Endothelial cell of umbilical vein (primary cell): Measurements from ENCODE around the gene UBA52. TPM values are rescaled to one million over a fixed set of nuclear protein-coding genes. Genes with fewer than 3 reads are reported as not detected.
"Not testable (repeated sequence)": the region's sequence is repeated elsewhere in the genome, so short reads cannot be mapped to it uniquely, and the experiment has no call there.

ENCODE experiments used
- BruUV-seq: library from RNA; stranded (reverse); fragments of 400-500 nt; replicated peaks from 2 replicates; lab custom pipeline; 2021; lab: Mats Ljungman, UMichigan
- CTCF ChIA-PET: fragments of 300-600, 350-600 bp; sonication (Branson Sonifier 250); formaldehyde crosslinking; loops from one replicate; lab custom pipeline; 2021; ENCODE audit warnings: antibody characterized with exemption, inconsistent platforms; lab: Charles Lee
- POLR2A ChIA-PET: fragments of 300-600, 350-600 bp; sonication (Branson Sonifier 250); formaldehyde crosslinking; loops from one replicate; lab custom pipeline; 2021; ENCODE audit warnings: antibody characterized with exemption, inconsistent platforms; lab: Charles Lee
- DNase-seq: peaks from one replicate; pipeline ENCODE4 v3.0.0-alpha.2; 2011; ENCODE audit warnings: low read depth, low spot score
- FAIRE-seq: peaks from 2 replicates; lab custom pipeline; 2011; peaks lifted over from hg19 to GRCh38; lab: Jason Lieb, UNC
- H2AFZ ChIP-seq: 2 replicates; pipeline ENCODE4 v1.6.0; 2012; ENCODE audit warnings: low read depth, low read length, control low read depth, inconsistent platforms
- H3K27ac ChIP-seq: 2 replicates; pipeline ENCODE4 v1.5.1; 2011; ENCODE audit warnings: low read depth, mild to moderate bottlenecking, control low read depth, low read length, moderate library complexity; ENCODE audit not compliant: insufficient read depth
- H3K27me3 ChIP-seq, 2 experiments: 2 replicates each; pipeline versions ENCODE4 v1.6.0 to v1.6.1; 2011; ENCODE audit warnings: low read length in 2 of 2, mixed read lengths in 1 of 2; ENCODE audit not compliant: control insufficient read depth in 2 of 2, insufficient read depth in 2 of 2
- H3K36me3 ChIP-seq, 2 experiments: 2 replicates in 1 of 2; 3 replicates in 1 of 2; pipeline ENCODE4 v1.5.1; 2011; ENCODE audit warnings: low read length in 2 of 2, mild to moderate bottlenecking in 1 of 2, moderate library complexity in 1 of 2; ENCODE audit not compliant: control insufficient read depth in 2 of 2, insufficient read depth in 2 of 2; ENCODE audit errors: extremely low read depth in 1 of 2
- H3K4me1 ChIP-seq: 3 replicates; pipeline ENCODE4 v1.5.1; 2011; ENCODE audit warnings: mild to moderate bottlenecking, low read length; ENCODE audit not compliant: control insufficient read depth, insufficient read depth; ENCODE audit errors: extremely low read depth
- H3K4me2 ChIP-seq: 2 replicates; pipeline ENCODE4 v1.6.1; 2011; ENCODE audit warnings: low read length, control low read depth, mixed read lengths; ENCODE audit not compliant: insufficient read depth
- H3K4me3 ChIP-seq, 3 experiments: fragments of 200-600 bp in 1 of 3; sonication (generic), shearing (Covaris generic) in 1 of 3; replicated peaks in 1 of 3; 2 replicates each; pipeline ENCODE4 v1.5.1; 2011 to 2016; ENCODE audit warnings: control low read depth in 3 of 3, low read length in 3 of 3, mild to moderate bottlenecking in 2 of 3, inconsistent platforms in 1 of 3, low read depth in 1 of 3, moderate library complexity in 1 of 3; ENCODE audit not compliant: insufficient read depth in 1 of 3
- H3K79me2 ChIP-seq: 2 replicates; pipeline ENCODE4 v1.6.0; 2012; ENCODE audit warnings: low read length, inconsistent platforms; ENCODE audit not compliant: control insufficient read depth, insufficient read depth
- H3K9ac ChIP-seq: replicated peaks from 2 replicates; pipeline ENCODE3; 2011; ENCODE audit warnings: low read length, control low read depth; ENCODE audit not compliant: insufficient read depth; ENCODE audit errors: extremely low read depth
- H3K9me1 ChIP-seq: replicated peaks from 3 replicates; pipeline ENCODE4 v1.6.0; 2011; ENCODE audit warnings: mild to moderate bottlenecking, low read length; ENCODE audit not compliant: control insufficient read depth, insufficient read depth; ENCODE audit errors: extremely low read depth
- H3K9me3 ChIP-seq: replicated peaks from 2 replicates; pipeline ENCODE4 v1.5.1; 2012; ENCODE audit warnings: low read length, inconsistent platforms; ENCODE audit not compliant: control insufficient read depth, insufficient read depth
- H4K20me1 ChIP-seq: replicated peaks from 2 replicates; pipeline ENCODE3; 2011; ENCODE audit warnings: mild to moderate bottlenecking, low read length; ENCODE audit not compliant: control insufficient read depth, insufficient read depth; ENCODE audit errors: extremely low read depth
- GATA2 ChIP-seq: IDR thresholded peaks from 2 replicates; pipeline ENCODE4 v1.7.0; 2011; ENCODE audit warnings: low read depth, mild to moderate bottlenecking, moderate library complexity, mixed read lengths, low read length; ENCODE audit not compliant: insufficient read length, insufficient read depth
- JUN ChIP-seq: IDR thresholded peaks from 2 replicates; pipeline ENCODE4 v1.6.1; 2011; ENCODE audit warnings: borderline replicate concordance, low read depth; ENCODE audit not compliant: insufficient read length, insufficient read depth
- MYC ChIP-seq: IDR thresholded peaks from one replicate; pipeline ENCODE4 v1.6.1; 2011; ENCODE audit warnings: mild to moderate bottlenecking, low read depth, low read length
- POLR2A ChIP-seq: IDR thresholded peaks from 2 replicates; pipeline ENCODE4 v1.6.1; 2012; ENCODE audit warnings: low read depth, mild to moderate bottlenecking, control low read depth, low read length
- POLR2AphosphoS5 ChIP-seq: IDR thresholded peaks from 2 replicates; pipeline ENCODE4 v1.6.1; 2012; ENCODE audit warnings: low read depth, mild to moderate bottlenecking, control low read depth, low read length, moderate library complexity; ENCODE audit not compliant: insufficient read depth
- dilution Hi-C: fragments of 300-500 bp; cut with MboI; formaldehyde crosslinking; loops from one replicate; pipeline ENCODE4 v1.15.0; 2019; ENCODE audit warnings: low sequenced_read_pairs; ENCODE audit not compliant: extremely low pct_ligation_motif_present
- intact Hi-C: fragments of 100-400 bp; cut with micrococcal nuclease; formaldehyde crosslinking; loops from one replicate; pipeline ENCODE4 v1.10.0; 2022
- polyA plus RNA-seq, 4 experiments: library from polyadenylated mRNA; depleted of rRNA in 3 of 4; stranded (reverse) in 3 of 4; unstranded in 1 of 4; fragments of >200 nt; gene quantifications; 2 replicates each; pipeline versions ENCODE4 v1.2.1 to v1.2.3, GENCODE V29; 2011 to 2012; ENCODE audit warnings: missing spikeins in 1 of 4
- total RNA-seq: library from RNA; stranded (reverse); gene quantifications from 2 replicates; pipeline ENCODE4 v1.2.3, GENCODE V29; 2021

UBA52 gene
- total and polyA plus RNA-seq, 2 donors (not counting 3 experiments of a cell fraction or from before 2014, with no cell fraction given): 1,221 to 3,506 TPM

DNA sequence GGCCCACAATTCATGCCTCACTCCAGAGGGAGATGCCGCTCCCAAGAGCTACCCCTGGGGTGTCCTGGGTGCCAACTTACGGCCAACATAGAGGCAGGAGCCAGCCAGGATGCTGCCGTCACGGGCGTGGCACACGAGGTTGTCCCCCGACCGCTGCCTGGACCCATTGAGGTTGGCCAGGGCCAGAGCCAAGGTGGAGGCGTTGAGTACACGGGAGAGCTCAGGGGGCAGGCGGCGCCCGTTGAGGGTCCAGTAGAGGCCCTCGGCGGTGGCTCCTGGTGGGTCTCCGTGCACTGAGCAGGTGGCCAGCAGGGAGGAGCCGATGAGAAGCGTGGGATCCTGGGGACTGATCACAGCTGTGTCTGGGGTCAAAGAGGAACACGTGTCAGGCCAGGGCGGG, 27.8 kb downstream of the UBA52 start:
- H4K20me1 ChIP-seq: no peaks in the 10 kb centered on the region
- intact Hi-C loops: no loop called here
- no peaks in the 10 kb centered on the region for H3K79me2 ChIP-seq
- no peak overlapping the region for H3K4me3 ChIP-seq
- H3K36me3 ChIP-seq: no peaks in the 10 kb centered on the region
- no peak overlapping the region for H2AFZ ChIP-seq
- no peak overlapping the region for H3K9ac ChIP-seq
- dilution Hi-C loops: no loop called here
- H3K9me1 ChIP-seq: no peaks in the 10 kb centered on the region
- ChIA-PET CTCF (interaction anchor here (2.8 kb wide), 1 partner anchor 11 kb away, joined by 10 read pairs; the partner anchor contains the start of gene REX1BD), POLR2A (interaction anchor here (0.6 kb wide), 1 partner anchor 231 kb away, joined by 5 read pairs; no protein-coding TSS in a partner anchor)
- no peak overlapping the region for H3K27ac ChIP-seq
- peaks cover 4% of the 10 kb centered on the region for H3K4me1 ChIP-seq
- peaks cover 12 to 15% of the 10 kb centered on the region in 2 experiments for H3K27me3 ChIP-seq
- no peaks in the 10 kb centered on the region for H3K9me3 ChIP-seq
- TF ChIP-seq POLR2A: no peak
- no peak for TF ChIP-seq POLR2AphosphoS5
- no peak for TF ChIP-seq GATA2
- TF ChIP-seq JUN: no peak
- TF ChIP-seq MYC: no peak
- DNase-seq (no peak), FAIRE-seq (no peak)
- BruUV-seq: no TSS peak
- H3K4me2 ChIP-seq: no peak overlapping the region

DNA sequence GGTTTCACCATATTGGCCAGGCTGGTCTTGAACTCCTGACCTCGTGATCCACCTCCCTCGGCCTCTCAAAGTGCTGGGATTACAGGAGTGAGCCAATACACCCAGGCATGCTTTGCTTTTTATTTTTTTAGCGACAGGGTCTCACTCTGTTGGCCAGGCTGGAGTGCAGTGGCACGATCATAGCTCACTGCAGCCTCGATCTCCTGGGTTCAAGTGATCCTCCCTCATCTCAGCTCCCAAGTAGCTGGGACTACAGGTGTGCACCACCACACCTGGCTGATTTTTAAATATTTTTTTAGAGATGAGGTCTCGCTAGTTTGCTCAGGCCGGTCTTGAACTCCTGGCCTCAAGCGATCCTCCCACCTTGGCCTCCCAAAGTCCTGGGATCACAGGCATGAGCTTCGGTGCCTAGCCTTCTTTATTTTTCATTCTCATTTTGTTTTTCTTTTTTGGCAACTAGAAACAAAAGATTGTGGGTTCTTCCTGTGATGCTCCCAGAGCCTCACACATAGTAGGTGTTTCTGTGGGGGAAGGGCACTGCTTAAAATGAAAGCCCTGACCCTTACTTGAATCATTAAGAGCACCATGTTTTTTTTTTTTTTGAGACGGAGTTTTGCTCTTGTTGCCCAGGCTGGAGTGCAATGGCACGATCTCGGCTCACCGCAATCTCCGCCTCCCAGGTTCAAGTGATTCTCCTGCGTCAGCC, 29.2 kb downstream of the UBA52 start:
- H3K9me1 ChIP-seq, H3K4me2 ChIP-seq, dilution Hi-C loops, H2AFZ ChIP-seq, H3K36me3 ChIP-seq, CTCF ChIA-PET, FAIRE-seq, H4K20me1 ChIP-seq, H3K79me2 ChIP-seq, H3K9ac ChIP-seq, DNase-seq, H3K4me3 ChIP-seq, H3K9me3 ChIP-seq, H3K27ac ChIP-seq, BruUV-seq, POLR2A ChIA-PET, H3K4me1 ChIP-seq: not testable (repeated sequence)
- H3K27me3 ChIP-seq: peaks cover 26 to 28% of the 10 kb centered on the region in 2 experiments
- intact Hi-C loops: loop anchor here (5.0 kb wide), 1 partner anchor 46 kb away; no protein-coding TSS in a partner anchor
